Loucy (cell line): ENCODE measurements around the gene DEFB124.

ENCODE experiments used
- CTCF ChIP-seq: fragments of 200-600 bp; sonication (generic); conservative IDR thresholded peaks from 2 replicates; pipeline ENCODE4 v1.5.1; 2014; ENCODE audit warnings: mild to moderate bottlenecking, antibody characterized with exemption, low read length
- EZH2phosphoT487 ChIP-seq: fragments of 200-600 bp; IDR thresholded peaks from 2 replicates; pipeline ENCODE4 v1.6.1; 2018; ENCODE audit warnings: antibody characterized with exemption, mild to moderate bottlenecking, moderate library complexity, borderline replicate concordance

GRCh38 chr20:31474097-31474436 is 860 bp downstream of the DEFB124 start:
- no peak for TF ChIP-seq CTCF
- TF ChIP-seq EZH2phosphoT487 = no peak
